KOPT-K1 (cell line): Measurements from ENCODE around the gene BIRC6.

Experiments used
- H3K27ac ChIP-seq: fragments of 200-600 bp; sonication (generic); 2 replicates; pipeline ENCODE4 v1.5.1; 2016; ENCODE audit warnings: antibody characterized with exemption, mild to moderate bottlenecking, low read depth, low read length; ENCODE audit not compliant: poor library complexity, severe bottlenecking
- H3K36me3 ChIP-seq: fragments of 200-600 bp; sonication (generic); 2 replicates; pipeline ENCODE4 v1.5.1; 2017; ENCODE audit warnings: antibody characterized with exemption, mild to moderate bottlenecking, low read length, moderate library complexity; ENCODE audit not compliant: insufficient read depth
- H3K9me3 ChIP-seq: fragments of 200-600 bp; sonication (generic); 2 replicates; pipeline ENCODE4 v1.5.1; 2017; ENCODE audit warnings: antibody characterized with exemption, low read length, mild to moderate bottlenecking; ENCODE audit not compliant: insufficient read depth, poor library complexity, severe bottlenecking

BIRC6 gene

DNA sequence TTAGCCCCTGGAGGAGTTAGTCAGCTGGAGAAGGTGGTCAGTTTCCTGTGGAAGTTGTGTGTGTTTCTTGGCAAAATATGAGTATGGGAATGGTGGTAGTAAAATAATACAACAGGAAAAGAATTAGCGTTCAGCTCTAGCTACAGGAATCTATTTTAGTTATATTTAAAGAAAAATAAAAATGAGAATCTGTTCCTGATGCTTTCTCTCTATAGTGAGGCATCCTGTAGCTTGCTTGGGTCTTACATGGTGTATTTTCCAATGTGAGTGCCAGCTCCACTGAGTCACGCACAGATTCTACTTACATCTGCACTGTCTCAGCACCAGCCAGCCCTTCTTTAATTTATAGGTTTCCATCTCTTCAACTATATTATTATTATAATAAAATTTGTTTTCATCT is 132.2 kb downstream of the BIRC6 start:
- peaks cover 92% of the 10 kb centered on the region for H3K36me3 ChIP-seq
- no peak overlapping the region for H3K27ac ChIP-seq
- no peaks in the 10 kb centered on the region for H3K9me3 ChIP-seq

DNA sequence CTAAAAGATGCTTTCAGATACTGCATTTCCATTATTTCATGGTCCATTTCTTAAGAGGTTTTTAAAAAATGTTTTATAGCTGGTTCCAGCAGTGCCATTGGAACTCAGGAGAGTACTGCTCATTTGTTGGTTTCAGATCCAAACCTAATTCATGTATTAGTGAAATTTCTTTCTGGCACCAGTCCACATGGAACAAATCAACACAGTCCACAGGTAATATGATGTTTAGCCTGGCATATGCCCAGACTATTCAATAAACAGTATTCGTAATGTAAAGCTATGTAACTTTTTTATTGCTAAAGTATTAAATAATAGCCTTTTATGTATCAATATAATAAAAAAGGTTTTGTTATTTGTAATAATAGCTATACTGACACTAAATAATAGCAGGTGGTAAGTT is 134.5 kb downstream of the BIRC6 start:
- Histone ChIP-seq H3K27ac (no peak overlapping the region), H3K9me3 (no peaks in the 10 kb centered on the region), H3K36me3 (peaks cover 93% of the 10 kb centered on the region)

DNA sequence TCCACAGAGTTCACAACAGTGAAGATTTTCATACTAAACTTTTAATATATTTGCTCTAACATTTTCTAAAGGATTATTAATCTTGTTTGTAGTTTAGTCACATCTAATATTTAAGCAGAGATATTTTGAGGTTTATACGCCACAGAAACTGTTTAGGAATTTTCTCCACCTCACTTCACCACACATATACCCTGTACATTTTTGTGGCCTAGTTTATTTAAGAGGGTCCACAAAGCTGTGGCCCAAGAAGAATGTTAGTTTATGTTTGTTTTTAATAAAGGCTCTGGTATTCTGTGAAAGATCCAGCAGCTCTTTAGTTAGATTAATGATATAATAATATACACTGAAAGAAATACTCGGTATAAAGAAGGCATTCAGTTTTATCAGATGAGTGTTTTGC is 138.3 kb downstream of the BIRC6 start:
- no peak overlapping the region for H3K27ac ChIP-seq

GRCh38 chr2:32496662-32497061 is 139.8 kb downstream of the BIRC6 start:
- no peak overlapping the region for H3K27ac ChIP-seq
- H3K36me3 ChIP-seq = peaks cover 95% of the 10 kb centered on the region
- no peaks in the 10 kb centered on the region for H3K9me3 ChIP-seq

More for the DNA sequence above, 138.3 kb downstream of the BIRC6 start:
- H3K9me3 ChIP-seq = no peaks in the 10 kb centered on the region
- peaks cover 94% of the 10 kb centered on the region for H3K36me3 ChIP-seq

- Histone ChIP-seq H3K9me3 (no peaks in the 10 kb centered on the region), H3K27ac (no peak overlapping the region), H3K36me3 (peaks cover 99% of the 10 kb centered on the region)
Observed at GRCh38 chr2:32498306-32498705, 141.5 kb downstream of the BIRC6 start.

- Histone ChIP-seq H3K36me3 (peaks cover 93% of the 10 kb centered on the region), H3K9me3 (no peaks in the 10 kb centered on the region), H3K27ac (no peak overlapping the region)
Observed at GRCh38 chr2:32502941-32503340, 146.1 kb downstream of the BIRC6 start.

DNA sequence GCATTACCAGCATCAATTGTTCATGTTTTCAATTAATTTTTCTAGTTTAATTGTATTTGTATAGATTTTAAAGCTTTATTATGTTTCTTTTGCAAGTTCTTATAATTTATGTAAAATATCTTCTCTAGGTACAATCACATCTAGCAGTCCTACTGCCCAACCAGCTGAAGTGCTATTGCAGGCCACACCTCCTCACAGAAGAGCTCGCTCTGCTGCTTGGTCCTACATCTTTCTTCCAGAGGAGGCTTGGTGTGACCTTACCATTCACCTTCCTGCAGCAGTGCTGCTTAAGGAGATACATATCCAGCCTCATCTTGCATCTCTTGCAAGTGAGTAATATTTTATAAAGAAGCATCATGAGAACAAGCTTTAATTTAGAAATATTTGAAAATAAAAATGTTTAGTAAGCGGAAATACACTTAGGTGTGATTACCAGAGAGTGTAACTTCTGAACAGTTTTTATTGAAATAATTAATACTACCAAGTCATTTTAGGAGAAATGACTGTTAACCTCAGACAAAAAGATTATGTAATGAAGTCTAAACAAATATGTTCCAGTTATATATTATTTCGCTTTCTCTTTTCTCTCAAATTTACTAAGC is 148.2 kb downstream of the BIRC6 start:
- Histone ChIP-seq H3K9me3 (no peaks in the 10 kb centered on the region), H3K36me3 (peaks cover 93% of the 10 kb centered on the region)

DNA sequence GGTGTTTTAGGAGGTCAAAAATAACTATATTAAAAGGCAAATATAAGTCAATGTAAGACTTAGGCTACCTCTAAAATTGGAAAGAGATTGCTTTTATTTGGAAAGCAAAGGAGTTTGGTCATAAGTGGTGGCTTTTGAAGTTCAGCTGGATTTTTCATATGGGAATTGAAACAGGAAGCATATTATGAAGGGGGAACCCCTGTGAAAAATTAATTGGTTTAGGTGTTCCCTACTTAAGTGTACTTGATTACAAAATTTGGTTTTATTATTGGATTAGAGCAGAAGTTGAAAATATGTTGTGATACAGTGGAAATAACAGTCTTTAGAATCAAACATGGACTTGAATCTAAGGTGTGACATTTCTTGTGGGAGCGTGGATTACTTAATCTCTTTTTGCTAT is 149.6 kb downstream of the BIRC6 start:
- Histone ChIP-seq H3K36me3 (peaks cover 92% of the 10 kb centered on the region), H3K27ac (no peak overlapping the region), H3K9me3 (no peaks in the 10 kb centered on the region)

More for the DNA sequence above, 148.2 kb downstream of the BIRC6 start:
- no peak overlapping the region for H3K27ac ChIP-seq

DNA sequence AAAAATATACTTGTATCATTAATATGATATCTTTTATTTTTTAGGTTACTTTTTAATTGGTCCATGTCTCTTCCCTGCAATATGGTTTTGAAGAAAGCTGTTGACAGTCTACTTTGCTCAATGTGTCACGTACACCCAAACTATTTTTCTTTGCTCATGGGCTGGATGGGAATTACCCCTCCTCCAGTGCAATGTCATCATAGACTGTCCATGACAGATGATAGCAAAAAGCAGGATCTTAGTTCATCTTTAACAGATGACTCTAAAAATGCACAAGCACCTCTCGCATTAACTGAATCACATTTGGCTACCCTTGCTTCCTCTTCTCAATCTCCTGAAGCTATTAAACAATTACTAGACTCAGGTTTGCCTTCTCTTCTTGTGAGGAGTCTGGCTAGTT is 158.1 kb downstream of the BIRC6 start:
- peaks cover 89% of the 10 kb centered on the region for H3K36me3 ChIP-seq

GRCh38 chr2:32516567-32516966 is 159.7 kb downstream of the BIRC6 start:
- no peak overlapping the region for H3K27ac ChIP-seq
- no peaks in the 10 kb centered on the region for H3K9me3 ChIP-seq
- peaks cover 90% of the 10 kb centered on the region for H3K36me3 ChIP-seq

More for the DNA sequence above, 158.1 kb downstream of the BIRC6 start:
- Histone ChIP-seq H3K9me3 (no peaks in the 10 kb centered on the region), H3K27ac (no peak overlapping the region)

GRCh38 chr2:32522770-32523169 is 165.9 kb downstream of the BIRC6 start:
- peaks cover 94% of the 10 kb centered on the region for H3K36me3 ChIP-seq
- H3K27ac ChIP-seq = no peak overlapping the region
- H3K9me3 ChIP-seq = no peaks in the 10 kb centered on the region

- no peak overlapping the region for H3K27ac ChIP-seq
- no peaks in the 10 kb centered on the region for H3K9me3 ChIP-seq
- peaks cover 94% of the 10 kb centered on the region for H3K36me3 ChIP-seq
Observed at GRCh38 chr2:32523686-32524085, 166.9 kb downstream of the BIRC6 start.

DNA sequence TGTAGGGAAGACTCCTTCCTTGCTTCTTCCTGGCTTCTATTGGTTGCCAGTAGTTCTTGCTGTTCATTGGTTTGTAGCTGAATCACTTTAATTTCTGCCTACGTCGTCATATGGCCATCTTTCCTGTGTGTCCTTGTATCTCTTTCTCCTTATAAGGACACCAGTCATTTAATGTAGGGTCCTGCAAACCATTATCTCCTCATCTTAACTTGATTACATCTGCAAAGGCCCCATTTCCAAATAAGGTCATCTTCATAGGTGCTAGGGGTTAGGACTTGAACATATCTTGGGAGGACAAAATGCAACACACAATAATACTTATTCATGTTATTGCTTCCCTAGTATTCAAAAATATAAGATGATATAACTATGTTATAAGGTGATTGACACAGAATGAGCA is 175.5 kb downstream of the BIRC6 start:
- no peak overlapping the region for H3K27ac ChIP-seq
- peaks cover 76% of the 10 kb centered on the region for H3K36me3 ChIP-seq
- no peaks in the 10 kb centered on the region for H3K9me3 ChIP-seq

GRCh38 chr2:32532961-32533360 is 176.1 kb downstream of the BIRC6 start:
- Histone ChIP-seq H3K36me3 (peaks cover 72% of the 10 kb centered on the region), H3K27ac (no peak overlapping the region), H3K9me3 (no peaks in the 10 kb centered on the region)

DNA sequence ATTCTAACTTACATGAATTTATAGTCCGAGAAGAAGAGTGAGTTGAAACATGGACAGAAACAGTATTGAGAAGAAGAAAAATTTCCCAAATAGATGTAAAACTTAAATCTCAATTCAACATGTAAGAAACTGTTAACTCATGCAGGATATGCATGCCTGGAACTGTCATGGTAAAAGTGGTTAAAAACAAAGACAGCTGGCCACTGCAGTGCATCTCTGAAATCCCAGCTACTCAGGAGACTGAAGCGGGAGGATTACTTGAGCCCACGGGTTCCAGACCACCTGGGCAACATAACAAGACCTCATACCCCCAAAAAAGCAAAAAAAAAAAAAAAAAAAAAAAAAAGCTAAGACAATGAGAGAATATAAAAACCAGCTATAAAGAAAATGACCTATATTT is 178.0 kb downstream of the BIRC6 start:
- peaks cover 61% of the 10 kb centered on the region for H3K36me3 ChIP-seq
- no peaks in the 10 kb centered on the region for H3K9me3 ChIP-seq
- H3K27ac ChIP-seq = no peak overlapping the region

- peaks cover 33% of the 10 kb centered on the region for H3K36me3 ChIP-seq
- no peak overlapping the region for H3K27ac ChIP-seq
- no peaks in the 10 kb centered on the region for H3K9me3 ChIP-seq
Observed at GRCh38 chr2:32538735-32539134, 181.9 kb downstream of the BIRC6 start.
